Endometrium (tissue), 2 donors: ENCODE measurements around the gene ART3.
A peak's percentile ranks its signal among the peaks of the same experiment; 100 is the strongest.
"Not testable (repeated sequence)": the region's sequence is repeated elsewhere in the genome, so short reads cannot be mapped to it uniquely, and the experiment has no call there.

ENCODE experiments used
- FAIRE-seq: peaks from 2 replicates; lab custom pipeline; 2012; peaks lifted over from hg19 to GRCh38; lab: Jason Lieb, UNC
- donor health status: control.
- donor health status: control.

Gene ART3, protein sequence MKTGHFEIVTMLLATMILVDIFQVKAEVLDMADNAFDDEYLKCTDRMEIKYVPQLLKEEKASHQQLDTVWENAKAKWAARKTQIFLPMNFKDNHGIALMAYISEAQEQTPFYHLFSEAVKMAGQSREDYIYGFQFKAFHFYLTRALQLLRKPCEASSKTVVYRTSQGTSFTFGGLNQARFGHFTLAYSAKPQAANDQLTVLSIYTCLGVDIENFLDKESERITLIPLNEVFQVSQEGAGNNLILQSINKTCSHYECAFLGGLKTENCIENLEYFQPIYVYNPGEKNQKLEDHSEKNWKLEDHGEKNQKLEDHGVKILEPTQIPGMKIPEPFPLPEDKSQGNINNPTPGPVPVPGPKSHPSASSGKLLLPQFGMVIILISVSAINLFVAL

DNA sequence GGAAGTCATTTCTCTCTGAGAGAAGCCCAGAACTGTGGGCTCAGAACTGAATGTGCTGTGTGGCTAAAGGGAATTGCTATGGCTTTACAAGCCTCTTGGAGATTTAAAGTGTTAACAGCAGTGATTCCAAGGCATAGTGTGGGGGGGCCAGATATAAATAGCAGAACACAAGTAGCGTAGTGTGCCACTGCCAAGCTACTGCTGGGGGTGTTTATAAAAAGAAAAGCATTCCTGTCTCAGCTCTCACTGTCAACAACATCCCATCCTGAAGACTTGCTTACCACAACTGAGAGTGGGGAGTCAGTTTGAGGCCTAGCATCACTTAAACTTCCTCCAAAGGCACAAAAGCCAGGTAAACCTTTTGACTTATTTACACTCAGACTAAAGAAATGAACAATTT is at the start of gene ART3:
Gene ART3, plus strand, starts transcription at position 242 of the 400 bp plus-strand sequence. CDS start 1,181 bp downstream, outside the sequence.
- no peak for FAIRE-seq

DNA sequence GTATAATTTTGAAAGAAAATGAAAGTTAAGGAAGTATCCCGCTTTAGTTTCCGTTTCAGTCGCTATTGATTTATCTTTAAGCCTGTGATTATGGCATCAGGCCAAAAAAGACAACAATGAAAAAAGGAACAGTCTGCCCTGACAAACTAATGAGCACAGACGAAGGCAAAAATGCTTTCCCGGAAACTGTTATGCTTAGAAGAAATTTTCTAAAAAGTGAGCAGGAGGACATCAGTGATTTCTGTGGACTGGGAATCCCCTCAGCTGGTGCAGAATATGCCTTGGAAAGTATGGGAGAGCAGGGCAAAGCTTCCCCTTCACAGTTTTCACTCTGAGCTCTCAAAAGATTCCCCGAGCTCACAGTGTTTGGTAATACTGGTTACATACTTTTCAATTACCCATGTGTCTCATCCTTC is 46.2 kb upstream of the ART3 start:
- FAIRE-seq, result peak; percentile 41

DNA sequence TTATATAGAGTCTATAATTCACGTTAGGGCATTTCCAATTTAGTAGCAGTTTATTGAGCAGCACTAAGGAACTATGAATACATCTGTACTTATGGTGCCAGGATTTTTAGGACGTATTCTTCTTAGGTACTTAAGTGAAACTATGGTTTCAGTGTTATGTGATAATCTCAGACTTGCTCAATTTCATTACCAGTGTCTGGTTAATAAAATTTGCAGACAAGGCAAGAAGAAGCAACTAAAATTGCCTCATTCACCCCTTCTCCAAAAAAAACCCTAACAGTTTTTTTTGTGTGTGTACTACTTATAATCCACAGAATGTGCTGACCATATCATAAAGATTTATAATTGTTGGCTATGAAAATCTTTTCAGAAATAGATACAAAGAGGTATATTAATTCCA is 45.2 kb upstream of the ART3 start:
- no peak for FAIRE-seq

DNA sequence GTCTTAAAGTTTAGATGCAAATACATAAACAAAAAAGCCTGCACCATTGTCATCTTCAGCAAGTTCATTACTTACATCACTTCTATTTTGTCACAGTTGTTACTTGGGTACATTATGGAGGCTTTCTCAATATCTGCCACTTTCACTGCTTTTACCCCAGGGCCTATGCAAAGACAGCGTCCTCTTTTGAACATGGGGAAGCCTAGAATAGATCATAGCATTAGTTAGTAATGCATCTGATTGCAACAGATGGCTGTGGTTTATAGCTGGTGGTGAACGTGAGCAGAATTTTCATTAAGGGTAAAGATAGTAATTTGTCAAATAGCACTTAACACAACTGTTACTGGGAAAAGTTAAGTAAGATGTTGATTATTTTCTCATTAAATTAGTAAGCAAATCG is 39.4 kb upstream of the ART3 start:
- FAIRE-seq, result no peak

DNA sequence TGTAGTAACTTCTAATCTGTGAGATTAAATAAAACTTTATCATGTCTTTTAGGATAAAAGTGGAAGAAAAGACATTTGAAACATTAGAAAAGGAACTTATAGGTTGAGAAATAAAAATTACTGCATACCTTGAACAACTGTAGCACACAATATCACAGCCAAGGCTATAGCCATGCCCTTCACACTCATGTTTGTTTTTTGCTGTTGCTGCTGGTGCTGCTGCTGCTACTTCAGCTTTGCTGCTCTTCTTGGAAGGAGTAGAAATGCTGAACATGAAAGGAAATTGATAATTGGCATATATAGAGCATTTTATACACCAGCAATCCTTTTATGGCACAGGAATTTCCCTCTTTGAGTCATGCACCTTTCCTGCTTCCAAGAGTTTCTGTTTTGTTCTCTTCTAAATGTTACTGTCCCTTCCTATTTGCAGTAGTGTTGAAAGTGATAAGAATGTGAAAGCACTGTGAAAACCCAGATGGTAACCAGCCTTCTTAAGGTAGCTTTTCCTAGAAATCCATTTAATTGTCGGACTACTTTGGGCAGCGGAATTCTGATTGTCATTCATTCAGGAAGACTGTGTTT is 38.6 kb upstream of the ART3 start, which contains the start of gene CXCL11:
Gene CXCL11, minus strand, starts transcription at position 272 of the 582 bp plus-strand sequence. Its CDS starts 83 bp downstream, at position 189.
- FAIRE-seq, result no peak

DNA sequence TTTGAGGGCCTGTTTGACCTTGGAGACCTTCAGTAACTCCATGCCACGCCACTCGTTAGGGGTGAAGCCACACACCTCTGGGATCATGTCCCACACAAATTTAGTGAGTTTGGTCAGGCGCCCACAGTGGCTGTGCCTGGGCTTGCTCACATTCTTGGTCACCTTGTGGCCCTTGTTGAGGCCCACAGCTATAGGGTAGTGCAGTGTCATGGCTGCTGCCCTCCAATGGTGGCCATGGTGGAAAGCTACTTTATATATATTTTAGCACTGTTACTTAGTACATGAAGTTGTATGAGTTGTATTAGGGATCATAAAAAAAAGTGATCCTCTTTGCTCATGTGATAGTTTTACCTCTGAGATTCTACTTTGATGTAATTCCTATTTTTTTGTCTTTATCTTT is 37.7 kb upstream of the ART3 start:
- FAIRE-seq, result no peak

DNA sequence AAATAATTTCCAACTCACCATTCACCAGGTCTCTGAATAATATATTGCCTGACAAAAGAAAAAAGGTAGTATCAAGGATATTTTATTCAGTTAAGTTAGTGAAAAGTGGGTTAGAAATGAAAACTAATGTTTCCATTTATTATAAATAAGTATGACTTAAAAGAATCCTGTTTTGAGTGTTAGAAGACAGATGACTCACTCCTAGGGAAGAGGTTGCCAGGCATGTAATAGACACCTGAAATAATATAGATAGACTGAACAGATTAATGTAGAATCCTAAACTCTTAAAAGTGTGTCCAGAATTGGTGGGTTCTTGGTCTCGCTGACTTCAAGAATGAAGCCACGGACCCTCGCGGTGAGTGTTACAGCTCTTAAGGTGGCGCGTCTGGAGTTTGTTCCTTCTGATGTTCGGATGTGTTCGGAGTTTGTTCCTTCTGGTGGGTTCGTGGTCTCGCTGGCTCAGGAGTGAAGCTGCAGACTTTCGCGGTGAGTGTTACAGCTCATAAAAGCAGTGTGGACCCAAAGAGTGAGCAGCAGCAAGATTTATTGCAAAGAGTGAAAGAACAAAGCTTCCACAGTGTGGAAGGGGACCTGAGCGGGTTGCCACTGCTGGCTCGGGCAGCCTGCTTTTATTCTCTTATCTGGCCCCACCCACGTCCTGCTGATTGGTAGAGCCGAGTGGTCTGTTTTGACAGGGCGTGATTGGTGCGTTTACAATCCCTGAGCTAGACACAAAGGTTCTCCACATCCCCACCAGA is 32.1 kb upstream of the ART3 start:
- FAIRE-seq, result not testable (repeated sequence)

DNA sequence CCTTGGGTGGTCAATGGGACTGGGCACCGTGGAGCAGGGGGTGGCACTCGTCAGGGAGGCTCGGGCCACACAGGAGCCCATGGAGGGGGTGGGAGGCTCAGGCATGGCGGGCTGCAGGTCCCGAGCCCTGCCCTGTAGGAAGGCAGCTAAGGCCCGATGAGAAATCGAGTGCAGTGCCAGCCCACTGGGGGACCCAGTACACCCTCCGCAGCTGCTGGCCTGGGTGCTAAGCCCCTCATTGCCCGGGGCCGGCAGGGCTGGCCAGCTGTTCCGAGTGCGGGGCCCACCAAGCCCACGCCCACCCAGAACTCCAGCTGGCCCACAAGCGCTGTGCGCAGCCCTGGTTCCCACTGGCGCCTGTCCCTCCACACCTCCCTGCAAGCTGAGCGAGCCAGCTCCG is 31.2 kb upstream of the ART3 start:
- FAIRE-seq, result not testable (repeated sequence)

DNA sequence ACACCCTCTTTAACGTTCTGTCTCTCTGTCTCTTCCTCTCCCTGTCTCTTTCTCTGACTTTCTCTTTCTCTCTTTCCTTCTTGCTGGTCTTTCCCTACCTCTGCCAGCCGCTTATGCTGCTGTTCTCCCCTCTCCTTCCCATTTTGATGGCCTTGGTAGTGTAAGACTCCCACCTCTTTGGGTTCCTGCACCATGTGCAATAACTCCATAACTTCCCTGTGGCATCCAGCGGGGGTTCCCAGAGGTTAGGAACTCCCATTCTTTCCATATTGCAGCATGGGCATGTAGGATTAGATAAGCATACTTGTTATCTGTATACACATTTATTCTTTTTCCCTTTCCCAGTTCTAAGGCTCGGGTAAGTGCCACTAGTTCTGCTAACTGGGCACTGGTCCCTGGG is 29.8 kb upstream of the ART3 start:
- FAIRE-seq, result not testable (repeated sequence)

DNA sequence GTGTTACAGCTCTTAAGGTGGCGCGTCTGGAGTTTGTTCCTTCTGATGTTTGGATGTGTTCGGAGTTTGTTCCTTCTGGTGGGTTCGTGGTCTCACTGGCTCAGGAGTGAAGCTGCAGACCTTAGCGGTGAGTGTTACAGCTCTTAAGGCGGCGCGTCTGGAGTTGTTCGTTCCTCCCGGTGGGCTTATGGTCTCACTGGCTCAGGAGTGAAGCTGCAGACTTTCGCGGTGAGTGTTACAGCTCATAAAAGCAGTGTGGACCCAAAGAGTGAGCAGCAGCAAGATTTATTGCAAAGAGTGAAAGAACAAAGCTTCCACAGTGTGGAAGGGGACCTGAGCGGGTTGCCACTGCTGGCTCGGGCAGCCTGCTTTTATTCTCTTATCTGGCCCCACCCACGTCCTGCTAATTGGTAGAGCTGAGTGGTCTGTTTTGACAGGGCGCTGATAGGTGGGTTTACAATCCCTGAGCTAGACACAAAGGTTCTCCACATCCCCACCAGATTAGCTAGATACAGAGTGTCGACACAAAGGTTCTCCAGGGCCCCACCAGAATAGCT is 24.6 kb upstream of the ART3 start:
- not testable (repeated sequence) for FAIRE-seq

DNA sequence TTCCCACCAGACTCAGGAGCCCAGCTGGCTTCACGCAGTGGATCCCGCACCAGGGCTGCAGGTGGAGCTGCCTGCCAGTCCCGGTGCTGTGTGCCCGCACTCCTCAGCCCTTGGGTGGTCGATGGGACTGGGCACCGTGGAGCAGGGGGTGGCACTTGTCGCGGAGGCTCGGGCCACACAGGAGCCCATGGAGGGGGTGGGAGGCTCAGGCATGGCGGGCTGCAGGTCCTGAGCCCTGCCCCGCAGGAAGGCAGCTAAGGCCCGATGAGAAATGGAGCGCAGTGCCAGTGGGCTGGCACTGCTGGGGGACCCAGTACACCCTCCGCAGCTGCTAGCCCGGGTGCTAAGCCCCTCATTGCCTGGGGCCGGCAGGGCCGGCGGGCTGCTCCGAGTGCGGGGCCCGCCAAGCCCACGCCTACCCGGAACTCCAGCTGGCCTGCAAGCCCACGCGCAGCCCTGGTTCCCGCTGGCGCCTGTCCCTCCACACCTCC is 23.9 kb upstream of the ART3 start:
- FAIRE-seq, result not testable (repeated sequence)

DNA sequence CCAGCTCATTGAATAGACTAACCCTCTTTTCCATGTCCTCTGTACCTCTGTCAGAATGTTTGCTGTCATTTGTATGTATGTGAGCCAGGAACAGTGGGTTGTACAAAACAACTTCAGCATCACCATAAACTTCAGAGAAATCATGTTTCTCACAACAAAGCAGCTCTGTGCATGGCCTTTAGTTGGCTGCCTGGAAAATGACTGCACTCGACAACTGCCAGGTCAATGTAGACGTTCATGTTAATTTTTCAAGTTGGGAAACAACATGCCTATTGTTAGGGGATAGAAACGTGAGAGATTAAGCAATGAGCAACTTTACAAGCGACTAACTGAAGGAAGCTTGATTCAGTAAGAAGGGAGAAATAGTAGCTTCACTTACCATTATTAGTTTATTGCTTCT is 20.8 kb upstream of the ART3 start:
- no peak for FAIRE-seq

DNA sequence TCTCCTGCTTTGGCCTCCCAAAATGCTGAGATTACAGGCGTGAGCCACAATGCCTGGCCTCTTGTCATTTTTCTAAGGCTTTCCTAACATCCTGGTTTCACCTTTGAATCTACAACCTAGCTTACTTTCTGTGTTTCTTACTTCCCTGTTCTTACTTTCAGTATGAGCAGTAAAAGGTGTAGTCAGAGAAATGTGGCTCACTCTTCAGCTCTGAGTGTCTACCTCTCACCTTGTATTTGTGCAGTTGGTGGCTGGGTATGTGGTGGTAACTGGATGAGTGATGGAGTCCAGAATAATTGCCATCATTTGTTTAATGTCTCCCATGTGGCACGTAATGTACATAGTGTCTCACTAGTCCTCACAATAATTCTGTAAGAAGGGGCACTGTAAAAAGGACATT is 19.5 kb upstream of the ART3 start:
- no peak for FAIRE-seq

DNA sequence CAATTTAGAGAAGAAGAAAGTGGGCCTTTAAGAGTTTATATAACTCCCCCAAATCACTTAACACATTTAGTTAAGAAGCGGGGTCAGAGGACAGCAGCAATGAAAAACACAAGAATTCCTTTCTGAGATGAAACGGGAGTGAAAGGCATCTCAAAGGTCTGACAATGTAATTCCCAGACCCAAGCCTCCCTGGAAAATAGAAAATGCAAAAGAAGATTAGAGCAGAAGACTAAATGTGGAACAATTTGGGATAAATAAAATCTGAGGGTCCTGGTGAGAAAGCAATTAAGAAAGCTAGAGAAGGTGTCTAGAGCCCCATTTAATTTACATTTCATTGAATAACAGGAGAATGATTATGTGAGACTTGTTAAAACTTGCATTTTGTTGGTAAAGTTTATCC is 19.1 kb upstream of the ART3 start:
- FAIRE-seq, result no peak

DNA sequence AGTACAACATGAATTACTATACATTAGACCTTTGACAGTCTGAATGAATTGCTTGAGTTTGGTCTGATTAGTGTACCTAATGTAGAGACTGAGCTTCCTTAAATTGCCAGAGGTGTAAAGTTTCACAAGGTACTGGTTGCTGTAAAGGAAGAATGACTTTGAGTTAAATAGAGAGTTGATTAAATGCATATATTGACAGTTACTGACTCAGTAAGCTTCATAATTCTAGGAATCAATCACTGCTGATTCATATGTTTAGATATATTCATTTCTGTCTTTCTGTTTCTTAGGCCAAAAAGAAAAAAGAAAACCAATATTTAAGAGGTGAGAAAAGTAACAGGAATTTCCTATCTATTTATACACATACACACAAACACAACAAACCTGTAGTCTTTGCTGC is 16.2 kb upstream of the ART3 start:
- no peak for FAIRE-seq

DNA sequence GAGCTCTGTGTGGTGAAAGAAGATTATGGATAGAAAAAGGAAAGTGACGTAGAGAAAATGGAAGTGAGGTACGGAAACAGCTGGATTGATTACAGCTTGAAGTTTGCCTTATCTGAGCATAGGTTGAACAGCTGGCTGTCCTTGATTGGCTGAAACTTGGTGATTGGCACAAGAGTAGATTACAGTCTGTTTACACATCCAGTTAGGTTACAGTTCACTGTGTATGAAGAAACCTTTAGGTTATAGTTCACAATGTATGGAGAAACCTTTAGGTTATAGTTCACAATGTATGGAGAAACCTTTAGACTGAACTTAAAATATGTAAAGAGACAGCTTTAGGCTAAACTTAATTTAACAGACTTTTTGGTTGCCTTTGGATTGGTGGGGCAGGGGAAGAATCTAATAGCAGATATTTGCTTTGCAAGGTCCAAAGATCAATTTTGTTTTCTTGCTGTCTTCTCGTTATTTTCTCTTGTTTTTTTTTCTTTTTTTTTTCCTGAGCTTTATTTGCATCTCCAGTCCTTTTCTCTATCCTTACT is 15.6 kb upstream of the ART3 start:
- no peak for FAIRE-seq

DNA sequence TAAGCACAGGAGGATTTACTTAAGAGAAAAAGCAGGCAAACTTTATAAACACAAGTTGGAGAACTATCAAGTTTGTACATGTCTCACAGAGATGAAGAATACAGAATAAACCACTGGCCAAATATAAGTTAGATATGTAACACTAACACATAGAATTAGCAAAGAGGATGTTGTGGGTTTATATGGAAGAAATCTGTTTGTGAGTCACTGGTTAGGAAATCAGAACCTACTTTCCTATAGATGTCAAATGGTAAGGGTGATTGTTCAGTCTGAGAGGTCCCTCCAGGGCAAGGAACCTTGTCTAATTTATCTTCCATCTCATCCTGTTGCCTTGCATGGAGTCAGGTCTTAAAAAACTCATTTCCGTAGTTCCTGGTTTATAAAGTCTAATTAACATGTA is 14.8 kb upstream of the ART3 start:
- FAIRE-seq, result no peak

DNA sequence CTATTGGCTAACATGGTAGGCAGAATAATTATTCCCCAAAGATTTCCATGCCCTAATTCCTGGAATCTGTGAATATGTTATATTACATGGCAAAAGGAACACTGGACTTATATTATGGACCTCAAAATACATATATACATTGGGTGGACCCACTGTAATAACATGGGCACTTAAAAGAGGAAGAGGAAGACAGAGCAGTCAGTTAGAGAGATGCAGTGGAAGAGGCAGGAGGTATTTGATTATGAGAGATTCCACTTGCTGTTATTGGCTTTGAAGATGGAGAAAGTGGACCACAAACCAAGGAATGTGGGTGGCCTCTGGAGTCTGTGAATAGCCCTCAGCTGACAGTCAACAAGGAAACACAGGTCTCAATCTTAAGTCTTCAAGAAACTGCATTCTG is 14.0 kb upstream of the ART3 start:
- FAIRE-seq, result no peak

DNA sequence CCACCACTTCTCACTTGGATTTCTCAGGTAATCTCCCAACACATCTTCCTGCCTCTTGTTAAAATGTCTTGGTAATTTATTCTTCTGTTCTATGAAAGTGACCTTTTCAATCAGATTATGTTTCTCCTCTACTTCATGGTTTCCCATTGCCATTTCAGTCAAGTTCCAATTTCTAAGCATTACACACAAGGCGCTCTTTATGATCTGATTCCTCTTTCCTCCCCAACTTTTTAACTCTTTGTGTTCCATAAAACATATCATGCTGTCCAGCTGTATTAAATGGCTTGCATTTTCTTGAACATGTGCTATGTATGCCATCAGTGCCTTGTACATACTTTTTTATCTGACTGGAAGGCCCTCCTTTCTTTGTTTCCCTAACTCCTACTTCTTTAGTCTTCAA is 13.1 kb upstream of the ART3 start:
- no peak for FAIRE-seq

DNA sequence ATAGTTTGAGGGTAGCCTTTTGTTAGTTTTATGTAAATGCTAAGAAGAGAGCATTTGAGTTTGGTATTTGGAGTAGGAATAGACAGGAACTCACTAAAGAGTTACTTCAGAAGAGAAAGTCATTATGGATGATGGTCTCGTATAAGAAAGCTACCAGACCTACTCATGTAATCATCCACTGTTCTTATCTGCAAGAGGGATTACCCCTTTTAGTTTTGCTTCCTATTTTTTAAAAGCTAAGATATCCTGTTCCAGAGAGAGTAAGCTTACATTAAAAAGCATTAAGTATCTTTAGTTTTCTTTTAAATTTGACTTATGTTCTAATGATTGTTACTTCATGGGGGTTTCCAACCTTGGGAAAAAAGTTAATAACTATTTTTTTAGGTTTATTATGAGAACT is 12.5 kb upstream of the ART3 start:
- no peak for FAIRE-seq

DNA sequence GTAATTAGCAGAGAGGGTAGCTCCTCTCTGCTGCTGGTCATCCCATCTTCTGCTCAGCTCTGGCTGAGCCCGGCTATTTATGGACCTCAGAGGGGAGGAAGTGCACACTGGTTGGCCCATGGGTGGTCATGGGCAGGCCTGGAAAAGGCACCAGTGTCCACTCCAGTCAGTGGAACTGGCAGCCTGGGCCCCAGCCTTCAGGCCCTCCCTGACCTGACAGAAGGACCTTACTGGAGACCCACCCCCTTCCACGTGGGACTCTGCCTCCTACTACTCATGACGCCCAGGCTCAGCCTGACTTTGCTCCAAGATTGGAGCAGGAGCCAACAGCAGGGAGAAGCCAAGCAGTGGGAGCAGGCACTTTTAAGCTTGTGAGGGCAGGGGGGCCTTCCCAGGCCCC is 8.0 kb upstream of the ART3 start:
- FAIRE-seq, result no peak

DNA sequence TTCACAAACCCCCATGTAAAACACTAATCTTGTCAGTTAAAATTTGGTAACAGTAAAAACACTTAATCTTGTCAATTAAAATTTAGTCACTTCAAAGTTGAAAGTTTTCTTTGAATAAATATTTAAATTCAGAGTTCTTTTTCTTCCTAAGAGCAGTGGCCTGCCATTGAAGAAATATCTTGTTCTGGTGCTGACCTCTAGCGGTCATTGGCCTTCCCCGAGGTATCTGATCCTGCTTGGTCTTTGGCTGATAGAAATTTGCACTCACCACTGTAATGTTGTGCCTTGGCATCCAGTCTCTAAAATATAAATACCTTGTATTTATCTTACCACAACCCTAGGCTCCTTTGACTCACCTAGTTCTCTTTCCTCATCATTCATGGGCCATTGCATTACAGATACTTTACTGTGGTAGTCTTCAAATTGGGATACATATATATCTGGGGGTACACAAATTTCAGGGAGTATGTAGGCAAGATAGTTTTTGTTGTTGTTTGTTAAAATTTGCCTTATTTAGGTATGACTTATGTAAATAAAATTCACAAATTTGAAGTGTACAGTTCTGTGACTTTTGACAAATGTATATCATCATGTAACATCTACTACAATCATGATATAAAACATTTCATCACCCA is 6.7 kb upstream of the ART3 start:
- peak; percentile 91 for FAIRE-seq
